Activated CD8-positive, alpha-beta memory T cell treated with anti-CD3 and anti-CD28 coated beads, Interleukin-2, amount 50 U/mL, for 48 hours (primary cell): ENCODE results near the gene MCTS1.
"Not testable (repeated sequence)": the region's sequence is repeated elsewhere in the genome, so short reads cannot be mapped to it uniquely, and the experiment has no call there.

ENCODE experiments used
- DNase-seq: peaks from one replicate; pipeline ENCODE4 v3.0.0-alpha.2; 2020

Gene MCTS1, protein sequence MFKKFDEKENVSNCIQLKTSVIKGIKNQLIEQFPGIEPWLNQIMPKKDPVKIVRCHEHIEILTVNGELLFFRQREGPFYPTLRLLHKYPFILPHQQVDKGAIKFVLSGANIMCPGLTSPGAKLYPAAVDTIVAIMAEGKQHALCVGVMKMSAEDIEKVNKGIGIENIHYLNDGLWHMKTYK

DNA sequence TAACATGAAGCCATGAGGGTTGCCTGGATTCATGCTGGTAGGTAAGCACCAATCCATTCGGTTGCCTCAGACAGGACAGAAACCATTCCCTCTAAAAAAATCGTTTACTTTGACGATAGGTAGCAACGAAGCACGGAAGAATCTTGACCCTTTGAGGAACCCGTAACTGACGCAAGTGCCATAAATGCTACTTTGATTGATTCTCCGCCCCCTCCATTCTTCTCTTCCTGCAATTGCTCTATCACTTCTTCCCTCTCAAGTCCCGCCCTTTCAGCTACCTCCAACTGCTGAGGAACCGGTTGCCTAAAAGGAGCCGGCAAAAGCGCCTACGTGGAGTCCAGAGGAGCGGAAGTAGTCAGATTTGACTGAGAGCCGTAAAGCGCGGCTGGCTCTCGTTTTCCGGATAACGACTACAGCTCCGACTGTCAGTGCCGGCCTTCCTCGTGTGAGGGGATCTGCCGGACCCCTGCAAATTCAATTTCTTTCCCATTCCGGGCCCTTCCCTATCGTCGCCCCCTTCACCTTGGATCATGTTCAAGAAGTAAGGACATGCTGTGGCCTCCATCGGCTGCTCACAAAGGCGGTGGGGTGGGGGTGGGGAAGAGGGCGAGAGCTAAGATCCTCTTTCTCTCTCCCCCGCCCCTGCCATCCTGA, at the start of gene MCTS1:
TSS of gene MCTS1 (plus strand) at position 395 of the 654 bp plus-strand sequence. CDS start at position 531, 136 bp downstream.
- peak; percentile 81 for DNase-seq

DNA sequence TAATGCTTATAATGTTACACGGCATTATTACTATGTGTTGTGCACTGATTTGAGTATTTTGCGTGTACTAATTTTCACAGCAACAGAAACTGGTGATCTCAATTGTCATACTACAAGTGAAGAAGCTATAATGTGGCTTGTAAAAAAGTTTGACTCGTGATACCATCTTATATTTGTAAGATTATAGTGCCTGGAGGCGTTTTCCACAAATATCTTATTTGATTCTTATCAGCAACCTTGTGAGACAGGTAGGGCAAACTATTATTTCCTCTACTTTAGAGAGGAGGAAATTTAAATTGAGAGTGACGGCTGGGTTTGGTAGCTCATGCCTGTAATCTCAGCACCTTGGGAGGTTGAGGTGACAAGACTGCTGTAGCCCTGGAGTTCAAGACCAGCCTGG, 47.6 kb upstream of the MCTS1 start:
- DNase-seq, result no peak

DNA sequence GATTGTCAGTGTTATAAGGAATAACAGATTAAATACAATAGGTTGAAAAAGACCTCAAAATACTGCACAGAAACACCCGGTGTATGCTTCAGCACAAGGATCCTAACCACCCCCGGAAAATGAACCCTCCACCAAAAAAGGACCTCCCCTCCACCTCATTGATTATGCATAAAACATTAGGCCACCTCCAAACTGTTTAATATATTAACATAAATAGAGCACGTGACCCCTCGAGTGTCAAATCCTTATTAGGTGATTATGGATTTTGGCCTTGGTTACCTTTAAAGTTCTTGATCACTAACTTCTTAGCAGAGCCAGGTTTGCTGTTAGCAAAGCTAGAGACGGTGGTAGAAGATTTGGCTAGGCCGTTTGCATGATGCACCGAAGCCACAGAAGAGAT, 44.1 kb upstream of the MCTS1 start:
- DNase-seq, result no peak

DNA sequence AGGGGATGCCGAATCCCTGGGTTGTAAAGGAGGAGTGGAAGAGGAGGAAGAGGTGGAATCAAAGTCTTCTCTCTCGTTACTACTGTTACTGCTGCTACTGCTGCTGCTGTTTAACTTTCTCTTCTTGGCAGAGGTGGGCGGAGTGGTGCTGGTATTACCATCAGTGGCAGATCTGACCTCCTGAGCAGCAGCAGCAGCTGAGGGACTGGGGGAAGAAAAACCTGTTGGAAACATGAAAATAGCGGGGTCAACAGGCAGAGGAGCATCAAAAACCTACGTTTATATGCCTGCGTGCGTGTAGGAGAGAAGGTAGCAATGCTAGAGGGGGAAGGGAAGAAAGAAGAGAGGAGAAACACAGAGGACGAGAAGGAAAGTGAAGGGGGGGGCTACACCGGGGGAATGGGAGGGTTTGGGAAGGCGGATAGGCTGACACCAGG, 43.5 kb upstream of the MCTS1 start:
- peak; percentile 61 for DNase-seq

DNA sequence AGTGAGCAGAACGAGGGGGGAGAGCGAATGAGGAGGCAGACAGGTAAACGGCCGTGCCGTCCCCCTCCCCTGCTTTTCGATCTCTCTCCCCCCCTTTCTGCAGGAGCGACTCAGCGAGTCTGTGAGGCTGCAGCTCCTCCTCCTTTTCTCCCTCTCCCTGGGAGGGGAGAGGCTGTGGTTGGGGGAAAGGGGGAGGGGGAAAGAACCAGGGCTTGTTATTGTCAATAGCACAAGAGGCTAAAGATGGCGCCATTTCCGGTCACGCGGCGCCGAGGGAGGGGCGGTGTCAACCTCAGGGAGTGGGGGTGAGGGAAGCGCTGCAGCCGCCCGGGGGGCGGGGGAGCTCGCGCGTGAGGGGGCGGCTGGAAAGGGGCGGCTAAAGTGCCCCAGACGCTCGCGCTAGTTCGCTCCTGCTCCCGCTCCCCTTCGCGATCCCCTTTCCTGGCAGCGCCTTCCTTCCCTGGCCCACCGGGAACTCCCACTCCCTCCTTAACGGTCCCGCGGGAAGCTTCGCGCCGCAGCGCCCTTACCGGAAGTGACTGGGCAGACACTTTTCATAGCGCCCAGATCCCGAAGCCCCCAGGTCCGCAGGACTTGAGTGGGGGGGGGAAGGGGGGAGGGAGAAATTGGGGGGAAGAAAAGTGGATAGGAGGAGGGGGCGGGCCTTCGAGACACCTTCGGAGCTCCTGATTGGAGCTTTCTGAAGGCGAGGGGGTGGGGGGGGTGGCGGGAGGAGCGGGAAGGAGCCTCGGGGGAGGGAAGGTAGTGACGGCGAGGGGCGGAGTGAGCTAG, 42.9 kb upstream of the MCTS1 start, which contains the start of gene CUL4B:
TSS of gene CUL4B (minus strand) at position 121 of the 792 bp plus-strand sequence. CDS start 324 bp downstream, outside the sequence.
- peak; percentile 87 for DNase-seq

DNA sequence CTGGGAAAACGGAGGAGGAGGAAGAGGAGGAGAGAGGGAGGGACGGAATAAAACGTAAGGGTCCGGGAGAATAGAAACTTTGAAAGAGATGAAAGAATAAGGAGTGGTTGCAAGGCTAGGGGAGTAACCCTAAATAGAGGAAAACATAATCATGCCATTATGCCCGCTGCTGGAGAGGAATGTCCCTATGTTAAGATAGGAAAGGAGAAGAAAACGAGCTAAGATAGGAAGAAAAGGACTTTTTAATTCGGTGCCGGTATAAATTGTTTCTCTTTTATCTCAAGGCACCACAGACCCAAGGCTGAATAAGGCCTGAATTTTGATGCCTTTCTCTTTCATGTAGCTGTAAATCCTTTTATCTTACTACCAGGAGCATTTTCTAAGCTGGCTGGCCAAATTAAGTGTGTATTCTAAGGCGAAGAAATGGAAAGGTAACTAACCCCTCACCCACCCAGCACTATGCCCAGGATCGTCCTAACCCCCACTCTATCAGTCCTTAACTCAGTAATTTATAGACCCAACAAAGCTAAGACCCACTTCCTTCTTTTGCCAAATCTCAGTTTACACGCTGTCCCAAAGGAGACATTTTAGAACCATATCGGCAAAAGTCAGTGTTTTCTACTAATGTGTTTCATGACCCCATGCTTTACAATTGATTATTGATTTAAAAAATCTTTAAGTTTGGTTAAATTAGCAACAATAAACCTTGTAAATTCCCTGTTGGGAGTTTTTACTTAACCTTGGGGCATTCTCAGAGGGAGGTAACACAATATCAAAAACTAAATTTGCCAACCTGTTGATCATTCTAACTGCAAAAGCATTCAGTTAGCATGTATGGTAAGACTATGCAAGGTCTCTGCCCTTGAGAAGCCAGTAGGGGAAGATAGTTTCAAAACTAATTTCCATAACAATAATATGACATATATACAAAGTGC, 42.0 kb upstream of the MCTS1 start:
- no peak for DNase-seq

DNA sequence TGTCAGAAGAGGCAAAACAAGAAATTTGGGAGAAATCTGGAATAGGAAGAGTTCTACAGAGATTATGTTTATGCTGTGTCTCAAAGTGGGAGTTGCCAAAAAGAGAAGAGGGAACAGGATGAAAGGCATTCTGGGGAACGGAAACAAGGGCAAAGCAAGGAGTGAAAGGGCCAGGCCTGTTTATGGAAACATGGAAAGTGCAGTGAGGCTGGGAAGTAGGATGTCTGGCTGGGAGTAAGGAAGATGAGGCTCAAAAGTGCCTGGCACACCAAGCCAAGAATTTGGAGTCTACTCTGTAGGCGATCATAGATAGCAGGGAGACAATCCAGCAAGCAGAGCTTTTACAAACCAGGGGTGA, 41.4 kb upstream of the MCTS1 start:
- no peak for DNase-seq

DNA sequence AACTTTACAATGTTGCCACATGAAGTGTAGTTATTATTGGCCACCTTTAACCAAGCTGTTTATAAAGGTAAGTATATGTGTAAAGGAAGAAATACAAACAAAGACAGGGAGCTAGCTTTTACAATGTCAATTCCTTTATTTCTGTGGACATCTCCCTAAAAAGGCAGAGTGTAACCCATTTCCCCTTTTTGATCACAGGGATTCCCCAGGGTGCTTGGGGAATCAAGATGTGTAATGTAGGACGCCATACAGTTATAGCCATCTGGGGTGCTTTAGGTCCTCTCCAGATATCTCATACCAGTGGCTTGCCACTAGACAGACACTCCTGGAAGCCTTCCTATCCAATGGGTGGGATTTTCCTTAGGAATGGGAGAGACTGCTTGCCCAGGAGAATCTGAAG, 39.0 kb upstream of the MCTS1 start:
- no peak for DNase-seq

DNA sequence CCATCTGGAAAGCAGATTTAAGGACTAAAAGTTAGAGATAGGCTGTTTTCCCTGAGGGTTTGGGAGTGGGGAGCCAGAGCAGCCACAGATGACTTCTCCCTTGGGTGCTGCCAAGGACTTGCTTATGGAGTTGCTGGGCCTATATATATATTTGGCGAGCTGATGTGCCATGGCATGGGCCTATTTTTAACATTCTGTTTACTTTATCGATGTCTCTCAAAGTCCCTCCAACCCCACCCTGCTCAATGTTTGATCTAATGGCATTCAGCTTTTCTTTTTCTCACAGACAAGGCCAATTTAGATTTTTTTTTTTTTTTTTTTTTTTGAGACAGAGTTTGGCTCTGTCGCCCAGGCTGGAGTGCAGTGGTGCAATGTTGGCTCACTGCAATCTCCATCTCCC, 37.1 kb upstream of the MCTS1 start:
- DNase-seq, result no peak

DNA sequence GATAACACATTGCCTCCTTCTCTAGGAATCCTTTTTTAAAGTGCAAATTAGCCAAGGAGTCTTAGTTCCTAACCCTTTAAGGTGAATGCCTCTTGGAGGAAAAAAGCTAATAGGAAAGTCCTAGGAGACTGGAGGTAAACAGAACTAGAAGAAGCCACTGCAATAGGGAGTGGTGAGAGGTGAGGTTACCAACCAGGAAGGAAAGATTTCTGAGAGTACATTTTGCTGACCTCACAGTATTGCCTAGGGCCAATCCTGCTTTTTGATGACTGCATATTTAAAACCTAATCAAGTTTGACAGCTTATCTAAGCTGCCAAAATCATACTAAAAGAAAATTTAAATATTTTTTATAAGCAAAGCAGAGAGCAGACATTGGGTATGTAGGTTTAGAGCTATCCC, 35.9 kb upstream of the MCTS1 start:
- no peak for DNase-seq

DNA sequence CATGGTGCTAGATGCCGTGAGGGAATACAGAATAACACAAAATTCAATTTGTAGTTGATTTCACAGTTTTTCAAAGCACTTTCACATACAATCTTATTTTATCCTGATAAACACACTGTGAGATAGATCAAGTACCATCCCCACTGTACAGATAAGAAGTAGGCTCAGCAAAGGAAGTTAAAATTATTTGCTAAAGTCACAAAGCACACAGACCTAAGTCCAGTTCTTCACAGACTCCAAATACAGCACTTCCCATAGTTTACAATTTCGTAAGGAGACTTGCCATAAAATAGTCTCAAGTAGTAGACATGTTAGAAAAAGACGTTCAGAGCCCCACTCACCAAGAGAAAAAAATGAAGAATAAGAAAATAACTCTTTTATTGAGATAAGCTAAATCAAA, 35.3 kb upstream of the MCTS1 start:
- no peak for DNase-seq

DNA sequence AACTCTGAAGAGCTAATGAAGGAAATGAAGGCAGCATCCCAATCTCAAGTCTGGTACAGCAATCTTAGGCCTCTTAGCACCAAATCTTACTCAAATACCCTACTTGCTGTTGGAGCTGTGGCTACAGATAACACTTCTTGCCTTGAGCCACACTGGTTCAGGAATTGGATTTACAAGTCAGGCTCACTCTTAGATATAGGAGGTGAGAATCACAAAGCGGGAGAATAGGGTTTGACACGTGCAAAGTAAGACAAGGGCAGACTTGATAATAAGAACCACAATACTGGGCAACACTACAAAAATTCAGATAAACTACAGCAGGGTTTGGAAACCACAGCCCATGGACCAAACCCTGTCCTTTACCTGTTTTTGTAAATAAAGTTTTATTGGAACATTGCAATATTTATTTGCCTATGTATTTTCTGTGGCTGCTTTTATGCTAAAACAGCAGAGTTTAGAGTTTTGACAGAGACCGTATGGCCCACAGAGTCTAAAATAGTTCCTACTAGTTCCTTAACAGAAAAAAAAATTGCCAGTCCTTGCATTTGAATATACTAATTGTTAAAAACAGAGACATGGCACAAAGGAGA, 33.8 kb upstream of the MCTS1 start:
- DNase-seq, result no peak

DNA sequence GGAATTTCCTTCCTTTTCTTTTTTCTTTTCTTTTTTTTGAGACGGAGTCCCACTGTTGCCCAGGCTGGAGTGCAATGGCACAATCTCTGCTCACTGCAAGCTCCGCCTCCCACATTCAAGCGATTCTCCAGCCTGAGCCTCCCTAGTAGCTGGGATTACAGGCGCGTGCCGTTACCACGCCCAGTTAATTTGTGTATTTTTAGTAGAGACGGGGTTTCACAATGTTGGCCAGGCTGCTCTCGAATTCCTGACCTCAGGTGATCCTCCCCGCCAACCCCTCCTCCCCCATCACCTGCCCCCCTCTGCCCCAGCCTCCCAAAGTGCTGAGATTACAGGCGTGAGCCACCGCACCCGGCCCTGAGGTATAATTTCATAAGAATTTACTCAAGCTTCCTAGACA, 30.1 kb upstream of the MCTS1 start:
- not testable (repeated sequence) for DNase-seq

DNA sequence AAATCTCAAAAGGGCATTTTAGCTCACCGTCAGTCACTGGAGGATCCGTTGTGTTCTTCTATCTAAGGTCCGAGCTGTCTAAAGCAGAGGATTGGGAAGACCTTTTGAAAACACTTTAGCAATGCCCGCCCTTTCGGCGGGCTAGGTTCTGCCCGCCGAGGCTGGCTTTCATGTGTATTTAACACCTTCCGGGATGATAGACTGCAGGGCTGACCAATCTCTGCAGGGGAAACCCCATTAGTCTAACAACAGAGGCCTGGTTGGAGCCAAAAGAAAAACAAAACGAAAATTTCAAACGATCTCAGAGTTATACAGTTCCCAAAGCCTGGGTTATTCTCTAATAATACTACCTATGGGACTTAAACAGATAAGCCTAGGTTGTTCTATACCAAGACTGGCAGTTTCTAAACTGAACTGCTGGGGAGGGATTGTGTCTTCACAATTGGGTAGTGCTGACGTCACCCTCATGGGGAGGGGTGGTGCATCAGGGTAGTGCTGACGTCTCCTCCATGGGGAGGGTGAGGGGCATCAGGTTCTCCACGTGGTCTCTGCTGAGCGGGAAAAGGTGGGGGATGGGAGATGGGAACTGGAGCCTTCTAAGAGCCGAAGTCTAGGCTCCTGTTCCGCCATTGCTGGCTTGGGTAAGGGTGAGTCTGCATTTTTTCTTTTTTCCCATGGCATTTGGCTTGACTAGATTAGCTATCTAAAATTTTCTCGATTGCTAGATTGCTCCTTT, 28.4 kb upstream of the MCTS1 start:
- no peak for DNase-seq

DNA sequence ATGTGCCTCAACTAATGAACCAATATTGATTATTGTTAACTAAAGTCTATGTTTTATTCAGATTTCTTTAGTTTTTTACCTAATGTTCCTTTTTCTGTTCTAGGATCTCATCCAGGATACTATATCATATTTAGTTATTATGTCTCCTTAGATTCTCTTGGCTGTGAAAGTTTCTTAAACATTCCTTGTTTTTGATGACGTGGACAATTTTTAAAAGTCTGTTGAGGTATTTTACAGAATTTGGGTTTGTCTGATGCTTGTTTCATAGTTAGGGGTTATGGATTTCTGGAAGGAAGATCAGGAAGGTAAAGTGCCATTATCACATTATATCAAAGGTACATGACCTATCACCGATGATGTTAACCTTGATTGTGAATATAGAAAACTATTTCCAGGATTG, 18.2 kb upstream of the MCTS1 start:
- DNase-seq, result no peak

DNA sequence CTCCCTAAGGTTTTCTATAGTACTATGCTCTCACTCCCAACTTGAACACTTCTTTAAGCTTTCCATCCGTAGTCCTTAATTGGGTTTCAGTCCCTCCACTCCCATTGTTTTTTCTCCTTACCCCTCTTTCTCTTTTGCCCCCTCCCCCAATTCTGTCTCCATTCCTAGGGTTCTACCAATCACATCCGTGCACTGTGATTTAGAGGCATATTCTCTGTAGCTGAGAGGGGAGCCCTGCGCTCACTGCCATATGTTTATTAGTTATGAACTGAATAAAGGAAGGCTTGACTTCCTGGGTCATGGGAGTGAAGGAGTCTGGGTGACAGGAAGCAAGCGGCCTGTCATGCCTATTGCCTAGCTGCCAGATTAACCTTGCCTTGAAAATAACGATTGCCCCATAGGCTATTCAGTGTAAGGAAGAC, 471 bp downstream of the MCTS1 start:
- no peak for DNase-seq

DNA sequence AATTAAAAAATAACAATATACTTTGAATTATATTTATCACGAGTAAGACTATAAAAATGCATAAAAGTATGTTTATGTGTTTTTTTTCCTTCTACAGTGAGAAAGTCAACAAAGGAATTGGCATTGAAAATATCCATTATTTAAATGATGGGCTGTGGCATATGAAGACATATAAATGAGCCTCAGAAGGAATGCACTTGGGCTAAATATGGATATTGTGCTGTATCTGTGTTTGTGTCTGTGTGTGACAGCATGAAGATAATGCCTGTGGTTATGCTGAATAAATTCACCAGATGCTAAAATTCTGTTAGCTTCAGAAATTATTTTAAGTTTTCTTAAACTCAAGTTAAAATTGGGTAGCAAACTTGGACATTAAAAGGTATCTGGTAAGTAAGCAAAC, 8.2 kb downstream of the MCTS1 start:
- no peak for DNase-seq

DNA sequence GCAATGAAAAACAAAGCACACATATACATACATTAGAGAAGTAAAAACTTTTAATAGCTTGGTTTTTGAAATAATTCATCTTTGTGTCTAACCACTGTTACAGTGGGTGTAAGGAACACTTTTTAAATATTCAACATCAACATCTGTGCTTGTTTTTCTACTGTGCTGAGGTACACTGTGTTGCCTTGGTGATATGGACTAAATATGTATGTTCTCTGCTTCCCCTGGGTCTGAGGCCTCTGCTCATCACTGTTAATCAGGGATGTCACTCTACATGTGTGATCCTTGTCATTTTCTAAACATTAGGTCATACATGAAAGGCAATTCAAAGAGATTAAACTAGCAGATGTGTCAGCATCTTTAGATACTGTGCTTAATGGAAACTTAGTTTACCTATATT, 10.9 kb downstream of the MCTS1 start:
- DNase-seq, result no peak

DNA sequence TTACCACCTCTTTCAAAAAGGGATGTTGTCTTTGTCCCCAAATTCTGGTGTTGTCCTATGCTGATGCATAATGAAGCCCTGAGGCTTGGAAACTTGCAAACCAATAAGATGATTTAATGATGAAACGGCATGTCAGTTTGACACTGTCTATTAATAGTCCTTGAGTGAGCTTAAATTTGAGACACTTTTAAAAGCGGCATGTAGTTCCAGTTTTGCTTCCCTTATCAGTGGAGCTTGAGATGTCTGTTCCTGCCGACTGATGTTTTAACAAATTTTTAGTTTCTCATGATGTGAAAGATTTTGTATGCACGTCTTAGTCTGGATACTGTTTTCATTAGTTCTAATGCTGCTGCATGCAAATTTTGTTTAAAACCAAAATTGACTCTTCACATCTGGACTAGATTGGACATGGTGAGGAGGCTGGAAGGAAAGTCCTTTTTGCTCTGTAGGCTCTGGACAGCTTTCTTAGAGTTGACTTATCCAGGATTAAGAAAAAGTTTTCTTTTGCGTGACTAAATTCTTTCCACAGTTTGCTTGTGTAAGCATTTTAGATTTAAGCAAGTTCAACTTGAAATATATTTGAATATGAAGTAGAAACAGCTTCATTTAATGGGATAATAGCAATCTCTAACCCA, 14.2 kb downstream of the MCTS1 start:
- no peak for DNase-seq

DNA sequence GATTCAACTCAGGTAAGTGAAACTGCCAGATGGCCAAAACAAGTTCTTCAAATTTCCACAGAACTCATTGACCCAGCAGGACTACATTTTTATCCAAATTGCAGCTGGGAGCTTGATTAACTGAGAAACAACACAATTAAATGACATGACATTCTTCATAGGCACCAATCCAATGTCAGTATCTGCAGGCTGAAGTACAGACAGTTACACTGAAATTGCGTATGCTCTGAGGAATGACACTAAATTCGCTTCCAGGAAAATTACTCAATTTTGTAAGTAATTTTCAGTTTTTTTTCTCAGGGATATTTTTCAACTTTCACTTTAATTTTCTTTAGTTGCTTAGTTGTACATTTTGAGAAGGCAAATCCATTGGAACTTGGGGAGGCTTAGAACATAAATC, 21.5 kb downstream of the MCTS1 start:
- DNase-seq, result no peak
